ENCODE data around the gene SLC30A3.

GRCh38 chr2:27264753-27265535, 2.1 kb upstream of the SLC30A3 start:
- TF ChIP-seq POLR2A (IDR thresholded peaks at IDR 0.05; ENCODE audit: extremely low read depth, insufficient read length) = no peak
- peak; percentile 74 for TF ChIP-seq CTCF (IDR thresholded peaks at IDR 0.05; ENCODE audit: low read depth, low read length)
- no peak for TF ChIP-seq MYC (IDR thresholded peaks at IDR 0.05; ENCODE audit: low read depth, low read length)
- TF ChIP-seq MAX (IDR thresholded peaks at IDR 0.05; ENCODE audit: low read depth, low read length) = no peak

Data from NB4 (cell line).